ENCODE measurements around the gene RSPH10B2. TPM values are rescaled to one million over a fixed set of nuclear protein-coding genes. Genes with fewer than 3 reads are reported as not detected.
"Not testable (repeated sequence)": the region's sequence is repeated elsewhere in the genome, so short reads cannot be mapped to it uniquely, and the experiment has no call there.

Gene RSPH10B2
- total RNA-seq, result under 1 TPM; 0.95 TPM

DNA sequence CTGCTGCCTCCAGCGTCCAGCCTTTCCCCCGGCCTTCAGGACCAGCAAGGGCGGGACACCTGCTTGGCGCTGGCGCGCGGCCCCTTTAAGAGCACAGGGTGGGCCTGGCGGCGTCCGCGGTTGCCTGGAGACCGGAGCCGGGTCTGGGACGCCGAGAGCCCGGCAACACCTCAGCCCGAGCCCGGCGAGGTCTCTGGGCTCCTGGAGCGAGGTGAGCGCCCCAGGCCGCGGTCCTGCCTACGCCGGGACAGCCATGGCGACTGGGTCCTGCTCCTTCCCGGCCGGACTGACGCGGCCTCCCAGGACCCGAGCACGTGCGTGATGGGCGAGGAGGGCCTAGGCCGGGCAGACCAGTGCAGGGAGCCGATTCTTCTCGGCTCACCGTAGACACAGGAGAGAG is at the start of gene RSPH10B2:
TSS of gene RSPH10B2 (plus strand) at position 140 of the 400 bp plus-strand sequence. CDS start 3,575 bp downstream, outside the sequence.
- not testable (repeated sequence) for H3K4me1 Mint-ChIP-seq

DNA sequence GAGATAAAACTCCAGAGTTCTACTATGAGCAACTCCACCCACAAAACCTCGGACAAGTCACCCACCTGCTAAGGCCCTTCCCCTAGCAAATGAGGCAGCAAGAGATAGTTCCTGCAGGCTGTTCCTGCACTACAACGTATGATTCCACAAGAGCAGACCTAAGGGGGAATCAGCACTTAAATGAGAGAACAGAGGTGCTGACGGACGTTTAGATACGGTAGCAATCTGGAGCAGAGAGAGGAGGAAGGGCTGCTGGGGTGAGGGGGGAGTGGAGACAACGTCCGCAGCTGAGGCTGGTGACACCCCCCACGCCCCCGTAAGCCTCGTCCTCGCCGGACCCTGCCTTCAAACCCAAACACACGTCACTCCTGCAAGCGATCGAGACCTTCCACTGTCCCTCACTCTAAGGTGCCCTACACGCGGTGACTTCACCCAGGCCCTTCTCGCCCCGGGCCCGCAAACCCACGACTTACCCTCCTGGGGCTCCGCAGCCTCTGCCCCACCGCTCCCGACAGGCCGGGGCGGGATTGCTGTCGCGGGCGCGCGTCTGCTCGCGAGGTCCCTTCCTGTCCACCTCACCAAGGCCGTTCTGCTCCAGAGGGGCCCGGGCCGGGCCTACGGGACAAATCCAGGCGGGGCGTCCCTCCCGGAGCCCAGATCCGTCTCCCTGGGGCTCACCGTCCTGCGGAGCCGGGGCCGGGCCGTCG is 47.8 kb upstream of the RSPH10B2 start:
- Mint-ChIP-seq H3K36me3 (ENCODE audit: low read depth) (no peaks in the 10 kb centered on the region), H3K4me1 (peaks cover 35% of the 10 kb centered on the region), H3K27me3 (no peaks in the 10 kb centered on the region), H3K27ac (peak overlapping the region; percentile 92), H3K4me3 (peak overlapping the region; percentile 91), H3K9me3 (peaks cover 16% of the 10 kb centered on the region)
- ATAC-seq (replicated peaks), result peak; percentile 45

More for the DNA sequence above, at the start of gene RSPH10B2:
- not testable (repeated sequence) for H3K9me3 Mint-ChIP-seq; H3K36me3 Mint-ChIP-seq (ENCODE audit: low read depth); ATAC-seq (replicated peaks); H3K27me3 Mint-ChIP-seq; H3K27ac Mint-ChIP-seq; H3K4me3 Mint-ChIP-seq

- Mint-ChIP-seq H3K4me3 (peak within 1 kb of the TSS; percentile 91), H3K27me3 (peaks cover 4% of the 10 kb centered on the region), H3K9me3 (peaks cover 14% of the 10 kb centered on the region), H3K27ac (peak within 1 kb of the TSS; percentile 92), H3K36me3 (ENCODE audit: low read depth) (no peaks in the 10 kb centered on the region), H3K4me1 (peaks cover 30% of the 10 kb centered on the region)
- peak; percentile 95 for ATAC-seq (replicated peaks)
These were observed 47.1 kb upstream of the RSPH10B2 start, which contains the start of gene ZNF12 for GRCh38 chr7:6706666-6707407. ZNF12 (minus strand) TSS chr7:6706947; CDS start chr7:6705173, 1,774 bp downstream.

DNA sequence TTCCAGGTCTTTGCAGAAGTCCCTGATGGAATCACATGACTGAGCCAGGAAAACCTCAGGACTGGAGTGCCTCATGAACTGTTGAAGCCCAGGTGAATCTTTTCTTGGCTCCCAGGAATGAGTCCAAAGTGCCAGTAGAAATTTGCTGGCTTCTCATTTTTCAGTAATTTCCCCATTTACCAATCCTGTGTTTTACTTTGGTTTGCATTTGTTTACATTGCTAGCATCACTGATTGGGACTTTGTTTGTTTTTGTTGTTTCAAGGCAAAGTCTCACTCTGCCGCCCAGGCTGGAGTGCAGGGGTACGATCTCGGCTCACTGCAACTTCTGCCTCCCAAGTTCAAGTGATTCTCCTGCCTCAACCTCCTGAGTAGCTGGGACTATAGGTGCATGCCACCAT is 45.6 kb upstream of the RSPH10B2 start:
- Mint-ChIP-seq H3K4me3 (peak overlapping the region; percentile 91), H3K27me3 (peaks cover 4% of the 10 kb centered on the region), H3K4me1 (peaks cover 18% of the 10 kb centered on the region), H3K36me3 (ENCODE audit: low read depth) (no peaks in the 10 kb centered on the region), H3K27ac (no peak overlapping the region), H3K9me3 (peaks cover 6% of the 10 kb centered on the region)
- no peak for ATAC-seq (replicated peaks)

GRCh38 chr7:6709808-6710207 is 44.1 kb upstream of the RSPH10B2 start:
- Mint-ChIP-seq H3K27me3 (peaks cover 4% of the 10 kb centered on the region), H3K9me3 (peaks cover 3% of the 10 kb centered on the region), H3K27ac (no peak overlapping the region), H3K36me3 (ENCODE audit: low read depth) (no peaks in the 10 kb centered on the region), H3K4me3 (no peak overlapping the region), H3K4me1 (peaks cover 11% of the 10 kb centered on the region)
- no peak for ATAC-seq (replicated peaks)

DNA sequence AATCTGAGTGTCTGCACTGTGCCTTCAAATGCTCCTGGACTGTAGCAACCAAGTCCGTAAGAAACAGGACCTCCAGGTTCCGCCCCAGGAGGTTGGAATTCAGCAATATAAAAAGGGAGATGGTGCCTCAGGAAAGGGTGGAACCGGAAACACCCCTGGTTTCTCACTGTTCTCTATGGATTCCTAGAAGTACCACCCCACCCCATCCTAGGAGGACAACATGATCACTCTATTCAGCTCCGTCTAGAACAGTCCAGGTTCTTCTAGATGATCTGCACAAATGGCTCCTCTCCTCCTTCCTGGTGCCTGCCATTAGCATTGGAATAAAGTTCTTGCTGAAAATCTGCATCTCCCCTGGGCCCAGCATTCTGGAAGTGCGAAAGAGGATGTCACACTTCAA is 39.5 kb upstream of the RSPH10B2 start:
- Mint-ChIP-seq H3K27me3 (peaks cover 21% of the 10 kb centered on the region), H3K4me3 (no peak overlapping the region), H3K9me3 (no peaks in the 10 kb centered on the region), H3K4me1 (peaks cover 6% of the 10 kb centered on the region), H3K27ac (no peak overlapping the region), H3K36me3 (ENCODE audit: low read depth) (no peaks in the 10 kb centered on the region)
- no peak for ATAC-seq (replicated peaks)

GRCh38 chr7:6715898-6716297 is 38.0 kb upstream of the RSPH10B2 start:
- H3K36me3 Mint-ChIP-seq (ENCODE audit: low read depth); H3K4me1 Mint-ChIP-seq; ATAC-seq (replicated peaks); H3K4me3 Mint-ChIP-seq; H3K27ac Mint-ChIP-seq; H3K9me3 Mint-ChIP-seq: not testable (repeated sequence)
- H3K27me3 Mint-ChIP-seq, result peaks cover 24% of the 10 kb centered on the region

DNA sequence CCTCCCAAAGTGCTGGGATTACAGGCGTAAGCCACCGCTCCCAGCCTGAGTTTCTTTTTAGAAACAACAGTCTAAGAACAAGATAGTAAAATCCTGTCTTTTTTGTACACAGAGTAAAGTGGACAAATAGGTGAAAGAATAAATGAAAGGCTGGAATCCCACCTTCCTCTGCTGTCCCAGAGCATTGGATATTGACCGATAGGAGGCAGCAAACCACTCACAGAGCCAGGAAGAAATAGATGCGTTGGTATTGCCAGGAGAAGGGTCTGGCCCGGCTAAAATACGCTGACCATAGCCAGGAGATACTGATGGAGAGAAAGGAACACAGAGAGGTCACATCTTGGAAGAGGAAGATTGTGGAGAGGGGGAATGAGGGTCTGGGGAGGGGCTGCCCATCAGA is 35.8 kb upstream of the RSPH10B2 start:
- H3K27ac Mint-ChIP-seq, result no peak overlapping the region
- H3K9me3 Mint-ChIP-seq, result no peaks in the 10 kb centered on the region
- H3K36me3 Mint-ChIP-seq (ENCODE audit: low read depth), result no peaks in the 10 kb centered on the region
- no peak for ATAC-seq (replicated peaks)
- H3K27me3 Mint-ChIP-seq, result peaks cover 22% of the 10 kb centered on the region
- H3K4me3 Mint-ChIP-seq, result no peak overlapping the region
- H3K4me1 Mint-ChIP-seq, result peaks cover 6% of the 10 kb centered on the region

DNA sequence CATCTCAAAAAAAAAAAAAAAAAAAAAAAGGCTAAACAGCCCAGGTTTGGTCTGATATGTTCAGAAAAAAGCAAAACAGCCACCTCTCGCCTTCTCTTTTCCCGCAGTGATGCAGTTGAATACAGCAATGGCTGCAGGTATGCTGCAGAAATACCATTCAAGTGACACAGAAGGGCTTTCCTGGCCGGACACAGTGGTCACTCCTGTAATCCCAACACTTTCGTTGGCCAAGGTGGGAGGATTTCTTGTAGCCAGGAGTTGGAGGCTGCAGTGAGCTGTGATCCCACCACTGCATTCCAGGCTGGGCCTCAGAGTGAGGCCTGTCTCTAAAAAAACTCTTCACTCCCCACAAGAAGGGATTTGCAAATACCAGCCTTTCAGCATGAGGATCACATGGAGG is 29.6 kb upstream of the RSPH10B2 start:
- H3K36me3 Mint-ChIP-seq (ENCODE audit: low read depth); H3K4me1 Mint-ChIP-seq; H3K27ac Mint-ChIP-seq; ATAC-seq (replicated peaks); H3K27me3 Mint-ChIP-seq; H3K9me3 Mint-ChIP-seq; H3K4me3 Mint-ChIP-seq: not testable (repeated sequence)

DNA sequence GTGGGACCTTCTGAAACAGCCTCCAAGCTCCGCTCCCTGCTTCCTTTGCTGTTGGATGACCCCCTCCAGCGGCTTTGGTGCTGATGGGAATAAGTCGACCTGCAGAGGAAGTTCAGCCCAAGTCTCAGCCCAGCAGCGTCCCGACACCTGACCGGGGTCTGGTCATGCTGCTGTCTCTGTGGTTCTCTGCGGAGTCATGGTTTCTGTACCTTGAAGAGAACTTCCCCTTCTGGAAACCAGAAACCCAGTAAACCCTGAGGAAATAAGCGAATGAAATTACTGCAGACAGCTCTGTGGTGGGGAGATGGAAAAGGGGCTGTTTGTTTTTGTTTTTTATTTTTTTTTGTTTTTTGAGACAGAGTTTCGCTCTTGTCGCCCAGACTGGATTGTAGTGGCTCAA is 28.9 kb upstream of the RSPH10B2 start:
- no peak overlapping the region for H3K4me3 Mint-ChIP-seq
- ATAC-seq (replicated peaks), result no peak
- peaks cover 4% of the 10 kb centered on the region for H3K4me1 Mint-ChIP-seq
- H3K27me3 Mint-ChIP-seq, result peaks cover 5% of the 10 kb centered on the region
- no peak overlapping the region for H3K27ac Mint-ChIP-seq
- peaks cover 7% of the 10 kb centered on the region for H3K36me3 Mint-ChIP-seq (ENCODE audit: low read depth)
- no peaks in the 10 kb centered on the region for H3K9me3 Mint-ChIP-seq

GRCh38 chr7:6726341-6726740 is 27.6 kb upstream of the RSPH10B2 start:
- not testable (repeated sequence) for H3K9me3 Mint-ChIP-seq; H3K4me3 Mint-ChIP-seq; H3K27ac Mint-ChIP-seq; ATAC-seq (replicated peaks); H3K4me1 Mint-ChIP-seq; H3K27me3 Mint-ChIP-seq
- peaks cover 21% of the 10 kb centered on the region for H3K36me3 Mint-ChIP-seq (ENCODE audit: low read depth)

GRCh38 chr7:6727663-6728062 is 26.2 kb upstream of the RSPH10B2 start:
- ATAC-seq (replicated peaks), result no peak
- H3K27me3 Mint-ChIP-seq, result no peaks in the 10 kb centered on the region
- H3K4me1 Mint-ChIP-seq, result peaks cover 4% of the 10 kb centered on the region
- no peak overlapping the region for H3K4me3 Mint-ChIP-seq
- H3K9me3 Mint-ChIP-seq, result no peaks in the 10 kb centered on the region
- peaks cover 34% of the 10 kb centered on the region for H3K36me3 Mint-ChIP-seq (ENCODE audit: low read depth)
- no peak overlapping the region for H3K27ac Mint-ChIP-seq

DNA sequence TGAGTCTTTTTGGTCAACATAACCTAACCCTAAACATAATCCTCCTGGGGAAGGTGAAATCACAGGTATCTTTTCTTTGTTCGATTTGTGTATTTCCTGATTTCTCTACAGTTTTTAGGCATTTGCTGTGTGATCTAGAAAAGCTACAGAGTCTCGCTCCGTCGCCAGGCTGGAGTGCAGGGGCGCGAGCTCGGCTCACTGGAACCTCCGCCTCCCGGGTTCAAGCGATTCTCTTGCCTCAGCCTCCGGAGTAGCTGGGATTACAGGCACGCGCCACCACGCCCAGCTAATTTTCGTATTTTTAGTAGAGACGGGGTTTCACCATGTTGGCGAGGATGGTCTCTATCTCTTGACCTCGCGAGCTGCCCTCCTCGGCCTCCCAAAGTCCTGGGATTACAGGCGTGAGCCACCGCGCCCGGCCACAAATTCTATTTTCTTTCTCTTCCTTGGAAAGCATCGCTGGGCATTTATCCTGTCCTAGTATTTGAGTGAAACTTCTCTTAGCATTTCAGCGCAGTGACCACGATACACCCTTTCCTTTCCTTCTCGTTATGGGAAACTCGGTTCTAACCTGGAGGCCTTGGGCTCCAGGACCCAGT is 24.9 kb upstream of the RSPH10B2 start:
- H3K9me3 Mint-ChIP-seq; ATAC-seq (replicated peaks); H3K4me1 Mint-ChIP-seq; H3K27me3 Mint-ChIP-seq: not testable (repeated sequence)
- H3K36me3 Mint-ChIP-seq (ENCODE audit: low read depth), result peaks cover 47% of the 10 kb centered on the region
- peak overlapping the region; percentile 96 for H3K27ac Mint-ChIP-seq
- peak overlapping the region; percentile 92 for H3K4me3 Mint-ChIP-seq

DNA sequence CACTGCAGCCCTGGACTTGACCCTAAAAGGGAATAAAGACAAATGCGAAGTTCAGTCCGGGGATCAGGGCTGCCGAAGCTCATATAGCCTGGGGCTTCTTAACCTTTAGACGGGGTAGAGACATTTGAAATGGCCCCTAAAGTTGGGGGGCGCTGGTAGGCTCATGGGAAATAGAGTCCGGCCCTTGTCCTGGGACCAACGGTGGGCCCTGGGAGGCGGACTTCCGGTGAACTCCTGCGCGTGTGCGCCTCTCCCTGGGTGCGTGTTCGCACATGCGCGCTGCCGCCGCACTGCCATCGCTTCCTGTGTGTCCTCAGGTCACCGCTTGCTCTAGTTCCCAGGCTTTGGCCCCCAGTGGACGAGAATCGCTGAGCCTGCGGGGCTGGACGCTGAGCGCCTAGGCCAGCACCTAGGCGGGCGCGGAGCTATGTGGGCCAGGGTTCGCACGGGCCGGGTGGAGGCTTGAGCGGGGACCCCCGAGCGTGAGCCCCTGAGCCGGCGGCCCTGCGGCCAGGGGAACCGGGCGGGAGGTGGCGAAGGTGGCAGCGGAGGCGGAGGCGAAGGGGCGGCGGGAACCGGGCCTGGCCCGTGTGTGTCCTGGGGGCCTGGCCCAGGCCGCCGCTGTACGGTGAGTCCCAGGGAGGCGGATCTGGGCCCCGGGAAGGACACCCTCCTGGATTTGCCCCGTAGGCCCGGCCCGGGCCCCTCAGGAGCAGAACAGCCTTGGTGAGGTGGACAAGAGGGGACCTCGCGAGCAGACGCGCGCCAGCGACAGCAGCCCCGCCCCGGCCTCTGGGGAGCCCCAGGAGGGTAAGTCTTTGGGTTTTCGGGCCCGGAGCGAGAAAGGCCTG is 24.2 kb upstream of the RSPH10B2 start:
- ATAC-seq (replicated peaks), result peak; percentile 100
- Mint-ChIP-seq H3K36me3 (ENCODE audit: low read depth) (peaks cover 54% of the 10 kb centered on the region), H3K9me3 (no peaks in the 10 kb centered on the region), H3K27ac (peak overlapping the region; percentile 96), H3K27me3 (no peaks in the 10 kb centered on the region), H3K4me1 (peaks cover 4% of the 10 kb centered on the region), H3K4me3 (peak overlapping the region; percentile 92)

Measured in activated T-helper 17 cell treated with anti-CD3 and anti-CD28 coated beads, Interleukin-2, amount 50 U/mL, for 72 hours (primary cell).